ENCODE data around the gene PIH1D1.

PIH1D1 gene

DNA sequence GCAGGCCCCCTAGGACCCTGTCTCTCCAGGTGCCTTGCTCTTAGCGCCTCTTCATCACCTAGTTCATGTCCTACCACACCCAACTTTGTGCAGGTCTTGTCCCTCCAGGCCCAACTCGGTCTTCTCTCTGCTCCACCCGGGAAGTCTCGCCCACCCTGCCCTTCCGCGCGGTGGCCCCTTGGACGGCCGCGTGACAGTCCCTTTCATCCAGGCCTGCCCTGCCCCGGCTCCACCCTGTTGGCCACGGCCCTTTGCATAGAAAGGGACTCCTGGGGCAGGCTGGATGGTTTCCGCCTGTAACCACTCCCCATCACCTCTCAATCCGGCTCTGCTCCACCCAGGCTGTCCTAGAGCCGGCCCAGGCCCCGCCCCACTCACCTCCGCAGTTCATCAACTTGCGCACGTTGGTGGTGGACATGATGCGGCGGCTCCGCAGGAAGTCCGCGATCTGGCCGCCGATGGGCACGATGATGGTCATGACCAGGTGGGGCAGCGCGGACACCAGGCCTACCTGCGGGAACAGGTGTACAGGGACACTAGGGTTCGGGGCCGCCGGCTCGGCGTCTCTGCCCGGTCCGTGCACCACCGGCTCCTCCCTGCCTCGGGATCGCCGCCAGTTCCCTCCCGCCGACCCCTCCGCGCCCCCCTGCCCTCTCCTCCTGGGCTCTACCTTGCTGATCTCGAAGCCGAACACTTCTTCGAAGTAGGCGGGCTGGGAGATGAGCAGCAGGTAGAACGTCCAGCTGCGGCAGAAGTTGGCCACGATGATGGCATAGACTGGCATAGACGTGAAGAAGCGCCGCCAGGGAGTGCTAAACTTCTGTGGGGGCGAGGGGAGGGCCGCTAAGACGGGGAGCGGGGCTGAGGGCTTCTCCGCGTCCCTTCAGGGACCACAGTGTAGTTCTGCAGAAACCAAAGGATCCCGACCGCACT lies 19.2 kb downstream of the PIH1D1 start:
- no peak for DNase-seq

DNA sequence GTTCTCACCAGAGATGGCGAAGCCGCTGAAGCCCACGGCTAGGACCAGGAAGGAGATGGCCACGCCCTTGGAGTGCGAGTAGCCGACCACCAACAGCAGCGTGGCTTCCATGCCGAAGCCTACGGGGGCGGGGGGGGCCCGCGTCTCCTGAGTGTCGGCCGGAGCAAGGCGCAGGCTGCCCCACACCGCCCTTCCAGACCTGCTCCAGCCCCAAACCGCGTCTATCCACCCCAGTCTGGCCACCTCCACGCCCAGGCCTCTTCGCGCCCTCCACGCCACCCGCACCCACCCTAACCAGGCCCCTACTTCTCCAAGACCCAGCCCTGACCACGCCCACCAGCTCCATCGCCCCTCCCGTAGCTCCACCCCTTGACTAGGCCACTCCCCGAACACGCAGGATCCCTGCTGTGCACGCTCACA lies 20.3 kb downstream of the PIH1D1 start:
- no peak for DNase-seq

DNA sequence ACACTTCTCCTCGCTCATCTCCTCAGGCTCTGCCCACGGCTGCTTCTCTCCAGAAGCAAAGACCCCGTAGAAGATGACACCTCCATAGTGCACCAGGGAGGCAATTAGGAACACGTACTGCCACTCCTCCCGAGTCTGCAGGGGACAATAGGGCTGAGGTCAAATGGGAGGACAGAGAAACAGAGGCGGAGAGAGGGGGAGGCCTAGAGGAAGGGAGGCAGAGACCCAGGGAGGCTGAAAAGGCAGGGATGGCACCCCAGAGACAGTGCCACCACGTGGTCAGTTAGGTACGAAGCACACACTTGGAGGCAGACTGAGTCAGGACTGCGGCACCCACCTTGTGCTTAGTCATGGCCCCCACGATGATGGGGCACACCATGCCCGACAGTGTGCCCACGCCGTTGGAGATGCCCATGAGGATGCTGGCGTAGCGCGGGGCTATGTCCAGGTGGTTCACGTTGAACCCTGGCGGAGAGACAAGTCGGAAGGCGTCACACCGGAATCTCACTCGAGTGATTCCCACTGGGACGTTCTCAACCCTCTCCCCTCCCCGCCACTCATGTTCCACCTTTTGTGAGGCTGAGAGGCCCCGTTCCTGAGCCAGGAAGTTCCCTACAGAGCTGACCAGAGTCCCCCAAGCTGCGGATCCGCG lies 20.8 kb downstream of the PIH1D1 start:
- no peak for DNase-seq

DNA sequence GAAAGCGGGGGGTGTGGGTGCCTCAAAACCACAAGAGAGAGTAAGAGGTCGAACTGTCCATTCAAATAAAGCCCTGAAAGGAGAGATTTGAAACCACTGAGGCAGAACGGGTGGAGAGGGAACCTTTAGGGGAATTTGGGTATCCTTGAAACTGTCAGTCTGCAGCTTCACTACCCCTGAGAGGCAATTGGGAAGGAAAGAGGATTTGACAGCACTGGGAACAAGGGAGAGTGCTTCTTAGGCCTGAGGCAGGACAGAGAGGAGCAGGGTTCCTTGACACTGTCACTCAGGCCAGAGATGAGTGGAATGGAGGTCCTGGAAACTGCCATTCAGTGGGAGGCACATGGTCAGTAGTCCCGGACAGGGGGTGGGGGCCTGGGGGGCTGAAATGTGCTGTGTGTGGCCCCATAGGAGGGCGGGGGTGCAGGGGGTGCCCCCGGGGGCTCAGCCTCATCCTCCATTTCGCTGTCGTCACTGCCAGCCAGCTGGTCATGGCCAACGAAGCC lies 21.4 kb downstream of the PIH1D1 start:
- DNase-seq, result no peak

DNA sequence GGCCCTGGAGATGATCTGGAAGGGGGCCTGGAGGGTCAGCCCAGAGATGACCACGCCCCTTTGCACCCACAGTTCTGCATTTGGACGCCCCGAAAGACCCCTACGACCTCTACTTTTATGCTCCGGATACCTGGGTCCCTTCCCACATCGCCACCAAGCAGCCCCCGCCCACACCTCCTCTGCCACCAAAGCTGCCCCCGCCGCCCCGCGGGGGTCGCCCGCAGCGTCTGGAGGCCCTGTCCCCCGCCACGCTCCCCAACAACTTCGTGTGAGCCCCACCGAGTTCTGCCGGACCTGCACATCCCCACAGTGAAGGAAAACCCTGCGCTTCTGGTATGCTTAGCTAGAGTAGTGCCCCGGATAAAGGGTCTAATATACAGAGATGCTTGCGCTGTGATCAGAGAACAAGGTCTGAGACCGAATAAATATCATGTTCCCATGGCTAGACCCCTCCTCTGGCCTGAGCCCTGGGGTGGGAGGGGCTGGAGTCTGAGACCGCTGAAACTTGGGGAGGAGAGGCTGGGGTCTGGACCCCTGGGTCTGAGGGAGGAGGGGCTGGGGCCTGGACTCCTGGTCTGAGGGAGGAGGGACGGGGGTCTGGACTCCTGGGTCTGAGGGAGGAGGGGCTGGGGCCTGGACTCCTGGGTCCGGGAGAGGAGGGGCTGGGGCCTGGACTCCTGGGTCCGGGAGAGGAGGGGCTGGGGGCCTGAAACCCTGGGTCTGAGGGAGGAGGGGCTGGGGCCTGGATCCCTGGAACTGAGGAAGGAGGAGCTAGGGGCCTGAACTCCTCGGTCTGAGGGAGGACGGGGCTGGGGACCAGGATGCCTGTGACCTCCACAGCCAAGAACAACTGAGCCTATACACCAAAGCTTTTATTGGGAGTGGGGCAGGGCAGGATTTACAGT lies 22.8 kb downstream of the PIH1D1 start:
- no peak for DNase-seq

DNA sequence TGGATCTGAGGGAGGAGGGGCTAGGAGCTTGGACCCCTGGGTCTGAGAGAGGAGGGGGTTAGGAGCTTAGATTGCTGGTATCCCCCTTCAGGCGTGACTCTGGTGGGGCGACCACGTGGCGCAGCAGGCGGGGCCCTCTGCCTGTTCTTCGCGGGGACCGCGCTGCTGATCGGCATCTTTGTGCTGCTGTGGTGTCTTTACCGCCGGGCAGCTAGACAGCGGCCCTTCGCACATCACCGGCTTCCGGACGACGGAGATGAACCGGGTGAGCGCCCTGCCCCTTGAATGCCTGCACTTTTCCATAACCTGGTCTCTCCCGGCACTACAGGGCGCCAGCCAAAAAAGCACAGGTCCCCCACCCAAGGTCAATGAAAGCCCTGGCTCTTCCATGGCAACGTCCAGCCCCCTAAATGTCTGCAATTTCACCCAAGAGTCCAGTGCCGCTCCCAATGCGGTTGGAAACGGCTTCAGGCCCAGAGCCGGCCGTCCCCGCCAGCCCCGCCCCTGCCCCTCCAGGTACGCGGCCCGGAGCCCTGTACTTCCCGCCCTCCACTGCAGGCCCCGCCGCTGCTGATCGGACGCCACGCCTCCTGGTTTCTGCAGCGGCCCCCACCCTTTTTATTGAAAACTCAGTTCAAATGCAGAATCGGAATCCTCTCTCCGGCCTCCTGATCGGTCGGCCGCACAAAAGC lies 23.6 kb downstream of the PIH1D1 start:
- no peak for DNase-seq

DNA sequence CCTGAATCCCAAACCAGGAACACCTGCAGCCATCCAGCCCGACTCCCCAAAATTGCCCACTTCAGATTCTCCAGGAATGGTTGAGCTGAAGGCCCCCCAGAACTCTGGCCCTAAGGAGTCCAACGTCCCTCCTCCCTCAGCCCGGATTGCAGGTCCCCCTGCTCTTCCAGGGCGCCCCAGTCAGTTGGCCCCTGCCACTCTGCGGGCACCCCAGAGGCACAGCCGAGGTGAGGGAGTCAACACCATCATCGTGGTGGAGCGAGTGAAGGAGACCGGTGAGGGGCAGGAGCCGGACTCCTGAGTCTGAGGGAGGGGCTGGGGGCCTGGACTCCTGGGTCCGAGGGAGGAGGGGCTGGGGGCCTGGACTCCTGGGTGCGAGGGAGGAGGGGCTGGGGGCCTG lies 24.3 kb downstream of the PIH1D1 start:
- no peak for DNase-seq

DNA sequence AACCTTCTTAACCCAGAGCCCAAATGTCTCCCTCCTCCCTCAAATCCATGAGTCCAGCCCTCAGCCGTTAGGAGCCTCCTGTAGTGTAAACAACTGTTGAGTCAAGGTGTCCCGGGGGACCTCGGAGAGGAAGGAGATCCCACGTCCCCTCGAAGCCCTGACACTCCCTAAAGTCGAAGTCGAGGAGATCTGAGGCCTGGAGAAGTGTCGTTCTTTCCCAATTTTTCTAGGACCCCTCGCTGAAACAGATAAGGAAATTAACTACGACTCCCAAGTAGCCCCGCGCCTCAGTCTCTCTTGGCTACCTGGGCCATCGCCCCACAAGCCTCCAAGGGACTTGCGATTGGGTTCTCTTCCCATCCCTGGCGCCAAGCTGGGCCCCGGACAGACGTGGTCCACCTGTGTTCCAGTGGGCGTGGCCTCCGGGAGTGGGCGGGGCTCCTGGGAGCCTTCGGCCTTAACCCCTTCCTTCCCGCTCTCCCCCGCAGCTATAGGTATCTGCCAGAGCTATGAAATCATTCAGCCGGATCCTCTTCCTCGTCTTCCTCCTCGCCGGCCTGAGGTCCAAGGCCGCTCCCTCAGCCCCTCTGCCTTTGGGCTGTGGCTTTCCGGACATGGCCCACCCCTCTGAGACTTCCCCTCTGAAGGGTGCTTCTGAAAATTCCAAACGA lies 25.6 kb downstream of the PIH1D1 start:
- DNase-seq, result no peak

DNA sequence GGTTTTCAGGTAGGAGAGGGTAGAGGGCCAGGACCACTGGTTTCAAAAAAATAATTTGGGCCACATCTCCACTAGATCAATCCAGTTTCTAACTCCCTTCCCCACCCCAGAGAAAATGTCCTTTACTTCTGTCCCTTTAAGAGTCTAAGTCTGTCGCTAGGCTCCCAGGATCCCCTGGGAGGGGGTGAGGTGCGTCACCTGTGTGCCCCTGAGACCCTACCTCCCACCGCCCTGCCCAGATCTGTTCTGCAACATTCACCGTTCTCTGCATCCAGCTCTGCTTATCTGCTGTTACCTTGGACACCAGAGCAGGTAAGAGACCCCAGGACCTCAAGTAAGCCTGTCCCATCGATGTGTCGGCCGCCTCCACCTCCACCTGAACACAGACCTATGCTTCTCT lies 26.4 kb downstream of the PIH1D1 start, which contains the start of gene GFY:
Gene GFY (plus strand): TSS at position 211 of the 400 bp plus-strand sequence. CDS start 1,043 bp downstream, outside the sequence.
- no peak for DNase-seq

DNA sequence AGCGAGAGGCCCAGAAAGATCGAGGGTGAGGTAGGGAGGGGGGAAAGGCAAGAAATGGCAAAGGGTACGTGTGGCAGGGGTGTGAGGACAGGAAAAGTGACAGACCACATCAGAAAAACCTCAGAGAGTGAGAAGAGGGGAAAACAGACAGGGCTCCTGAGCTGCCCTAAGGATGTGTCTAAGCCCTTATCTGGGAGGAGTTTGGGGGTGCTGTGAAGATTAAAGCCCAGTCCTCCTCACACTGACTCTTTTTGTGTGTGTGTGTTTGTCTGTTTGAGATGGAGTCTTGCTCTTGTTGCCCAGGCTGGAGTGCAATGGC lies 27.7 kb downstream of the PIH1D1 start:
- no peak for DNase-seq

DNA sequence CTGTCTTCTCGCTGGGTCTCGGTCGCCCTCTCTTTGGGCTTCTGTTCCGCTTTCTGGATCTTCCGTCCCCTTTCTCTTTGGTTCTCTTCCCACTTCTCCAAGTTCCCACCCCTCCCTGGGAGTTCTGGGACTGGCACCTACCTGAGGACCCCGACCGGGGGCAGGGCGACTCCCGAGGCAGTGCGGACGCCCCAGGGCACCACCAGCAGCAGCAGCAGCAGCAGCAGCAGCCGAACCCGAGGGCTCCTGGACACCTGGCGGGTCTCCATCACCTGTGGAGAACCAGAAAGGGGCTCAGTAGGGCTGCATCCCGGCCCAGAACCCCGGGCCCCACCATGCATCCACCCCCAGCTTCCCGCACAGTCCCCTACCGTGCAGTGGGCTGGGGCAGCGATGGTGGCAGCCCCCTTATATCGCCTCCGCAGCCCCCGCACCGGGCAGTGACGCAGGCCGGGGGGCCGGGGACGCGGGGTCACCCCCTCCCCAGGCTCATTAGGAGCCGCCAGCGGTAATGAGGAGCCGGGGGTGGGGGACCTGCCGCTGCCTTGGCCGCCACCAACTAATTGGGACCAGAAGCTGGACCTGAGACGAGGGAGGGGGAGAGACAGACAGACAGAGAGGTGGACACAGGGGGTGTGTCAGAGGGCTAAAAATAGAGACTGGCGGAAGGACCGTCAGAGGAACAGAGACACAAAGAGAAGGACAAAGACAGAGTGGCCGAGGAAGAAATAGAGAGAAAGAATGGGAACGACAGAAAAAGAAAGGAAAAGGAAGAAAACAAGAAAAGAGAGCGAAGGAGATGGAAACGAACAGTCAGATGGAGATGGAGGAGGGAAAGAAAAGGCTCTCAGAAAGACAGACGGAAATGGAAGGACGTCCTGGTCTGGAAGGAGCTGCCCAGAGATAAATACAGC lies 28.3 kb downstream of the PIH1D1 start, which contains the start of gene PTH2:
Gene PTH2 (minus strand): TSS at position 371 of the 914 bp plus-strand sequence. CDS start 102 bp downstream, at position 269.
- DNase-seq, result no peak

DNA sequence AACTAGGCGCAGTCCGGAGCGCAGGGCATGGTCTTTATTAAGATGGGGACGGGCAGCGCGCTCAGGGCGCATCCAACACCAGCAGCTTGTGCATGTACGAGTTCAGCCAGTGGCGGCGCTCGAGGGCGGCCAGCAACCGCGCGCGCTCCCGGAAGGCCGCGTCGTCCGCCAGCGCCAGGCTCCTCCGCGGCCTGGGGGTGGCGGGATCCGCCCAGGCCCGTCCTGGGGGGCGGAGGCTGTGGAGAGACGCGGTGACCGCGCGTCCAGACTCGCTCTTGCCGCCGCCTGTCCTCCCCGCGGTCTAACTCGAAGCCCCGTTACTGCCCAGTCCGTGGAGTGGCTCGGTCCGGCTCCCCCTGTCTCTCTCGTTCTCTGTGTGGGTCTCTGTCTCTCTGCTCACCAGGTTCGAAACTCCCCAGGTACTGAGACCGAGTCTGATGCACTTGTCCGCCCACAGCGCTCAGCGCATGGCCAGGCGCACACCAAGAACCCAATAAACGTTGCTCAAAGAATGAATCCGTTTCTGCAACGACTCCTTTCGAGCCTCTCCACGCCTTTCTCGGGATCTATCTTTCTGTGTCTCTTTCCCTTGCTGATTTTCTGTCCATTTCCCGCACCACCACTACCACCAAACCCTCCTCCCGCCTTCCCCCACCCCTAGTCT lies 29.1 kb downstream of the PIH1D1 start:
- DNase-seq, result peak; percentile 89

DNA sequence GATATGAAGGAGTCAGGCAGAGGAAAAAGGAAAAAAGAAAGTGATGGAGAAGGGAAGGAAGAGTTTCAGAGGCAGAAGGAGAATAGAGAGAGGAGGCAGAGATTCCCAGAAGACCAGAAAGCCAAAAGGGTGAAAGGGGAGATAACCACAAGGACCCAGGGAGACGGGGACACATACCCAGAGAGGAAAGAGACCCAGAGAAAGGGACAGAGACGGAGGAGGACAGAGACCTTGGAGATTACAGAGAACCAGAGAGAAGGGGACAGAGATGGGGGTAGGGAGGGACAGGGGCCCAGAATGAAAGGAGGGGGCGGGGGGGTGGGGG lies 29.8 kb downstream of the PIH1D1 start:
- DNase-seq, result no peak

DNA sequence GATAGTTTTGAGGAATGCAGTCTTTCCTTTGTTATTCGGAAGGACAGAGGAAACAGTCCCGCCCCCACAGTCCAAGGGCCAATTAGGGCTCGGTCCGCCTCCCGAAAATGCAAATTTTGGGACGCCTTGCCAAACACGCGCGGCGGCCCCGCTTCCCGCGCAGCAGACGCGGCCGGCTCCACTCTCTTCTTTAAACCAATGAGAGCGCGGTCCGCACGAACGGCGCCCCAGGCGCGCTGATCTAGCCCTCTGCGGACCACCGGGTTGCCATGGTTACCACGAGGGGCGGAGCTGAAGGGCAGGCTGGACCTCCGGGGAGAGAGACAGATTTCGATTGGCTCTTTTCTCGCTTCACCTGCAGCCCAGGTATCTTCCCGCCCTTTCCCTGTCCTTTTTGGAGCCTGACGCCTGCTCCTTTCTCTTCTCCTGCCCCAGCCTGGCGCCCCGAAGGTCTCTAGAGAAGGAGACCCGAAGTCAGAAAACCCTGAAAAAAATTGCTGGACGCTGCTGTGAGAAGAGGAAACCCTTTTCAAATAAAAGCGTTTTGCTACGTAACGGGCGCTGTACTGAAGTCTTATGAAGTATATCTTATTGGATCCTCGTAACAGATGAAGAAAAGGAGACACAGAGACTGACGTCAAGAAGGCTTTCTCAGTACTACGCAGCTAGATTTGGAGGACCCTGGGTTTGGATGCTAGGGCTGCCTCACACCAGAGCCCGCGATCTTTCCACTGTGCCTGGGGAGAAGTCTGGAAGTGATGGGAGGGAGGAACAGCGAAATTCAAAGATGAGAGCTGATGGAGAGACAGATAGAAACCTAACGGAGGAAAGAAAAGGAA lies 30.4 kb downstream of the PIH1D1 start:
- peak; percentile 86 for DNase-seq

DNA sequence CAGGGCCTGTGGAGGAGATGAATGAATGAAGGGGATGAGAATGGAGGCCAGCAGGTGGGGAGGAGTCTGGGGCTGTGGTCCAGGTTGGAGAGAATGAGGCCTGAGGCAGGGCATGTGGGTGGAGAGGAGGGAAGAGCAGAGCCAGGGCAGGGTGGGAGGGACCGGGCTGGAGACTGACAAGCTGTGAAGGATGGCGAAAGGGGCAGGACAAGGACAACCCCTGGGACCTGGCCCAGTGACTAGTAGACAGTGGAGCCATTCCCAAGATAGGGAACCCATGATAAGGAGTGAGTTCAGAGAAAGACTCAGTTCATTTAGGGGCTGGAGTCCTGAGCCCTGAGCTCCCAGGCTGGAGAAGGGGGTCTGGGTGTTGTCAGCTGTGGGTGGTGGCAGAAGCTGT lies 31.4 kb downstream of the PIH1D1 start:
- no peak for DNase-seq

DNA sequence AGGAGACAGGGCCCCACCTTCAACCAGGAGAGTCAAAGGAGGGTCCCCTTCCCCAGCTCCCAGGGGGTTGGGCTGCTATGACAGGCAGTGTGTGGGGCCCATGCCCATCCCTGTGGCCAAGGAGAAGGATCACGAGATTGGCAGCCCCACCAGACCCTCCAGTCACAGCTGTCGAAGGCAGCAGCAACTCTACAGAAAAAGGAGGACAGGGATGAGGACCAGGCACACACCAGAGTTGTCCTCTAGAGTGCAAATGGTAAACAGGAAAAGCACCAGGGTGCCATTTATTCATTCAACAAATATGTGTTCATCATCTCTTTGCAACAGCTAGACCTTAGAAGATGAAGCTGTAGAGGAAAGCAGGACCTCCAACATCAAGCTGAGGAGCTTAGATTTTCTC lies 32.4 kb downstream of the PIH1D1 start:
- DNase-seq, result no peak

DNA sequence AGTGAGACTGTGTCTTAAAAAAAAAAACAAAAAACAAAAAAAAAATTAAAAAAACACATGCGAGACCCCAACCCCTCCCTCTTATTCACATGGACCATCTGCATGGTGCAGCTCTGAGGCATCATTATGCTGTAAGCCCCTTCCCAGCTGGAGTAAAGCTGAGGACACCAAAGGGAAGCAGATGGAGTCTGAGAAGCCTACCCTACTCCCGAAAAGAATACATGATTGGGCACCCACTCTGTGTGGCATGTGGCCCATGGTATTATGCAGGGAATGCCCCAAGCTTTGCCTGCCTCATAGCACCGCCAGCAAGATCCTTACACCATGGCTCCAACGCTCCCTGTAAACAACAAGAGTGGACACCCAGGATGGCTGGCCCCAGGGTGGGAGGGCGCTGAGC lies 33.1 kb downstream of the PIH1D1 start:
- DNase-seq, result no peak

DNA sequence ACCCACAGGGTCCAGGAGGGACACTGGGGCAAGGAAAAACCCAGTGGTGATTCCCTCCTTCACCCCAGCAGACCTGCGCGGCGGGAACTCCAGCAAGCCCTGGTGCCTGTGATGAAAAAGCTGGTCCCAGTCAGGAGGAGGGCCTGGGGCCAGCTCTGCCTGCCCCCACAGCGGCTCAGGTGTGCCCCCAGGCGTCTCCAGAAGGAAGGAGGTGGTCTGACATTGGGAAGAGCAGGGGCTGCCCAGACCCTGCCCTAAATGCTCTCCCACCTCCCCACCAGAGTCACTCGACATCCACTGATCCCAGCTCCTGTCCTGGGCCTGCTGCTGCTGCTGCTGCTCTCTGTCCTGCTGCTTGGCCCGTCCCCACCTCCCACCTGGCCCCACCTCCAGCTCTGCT lies 34.5 kb downstream of the PIH1D1 start:
- DNase-seq, result no peak

DNA sequence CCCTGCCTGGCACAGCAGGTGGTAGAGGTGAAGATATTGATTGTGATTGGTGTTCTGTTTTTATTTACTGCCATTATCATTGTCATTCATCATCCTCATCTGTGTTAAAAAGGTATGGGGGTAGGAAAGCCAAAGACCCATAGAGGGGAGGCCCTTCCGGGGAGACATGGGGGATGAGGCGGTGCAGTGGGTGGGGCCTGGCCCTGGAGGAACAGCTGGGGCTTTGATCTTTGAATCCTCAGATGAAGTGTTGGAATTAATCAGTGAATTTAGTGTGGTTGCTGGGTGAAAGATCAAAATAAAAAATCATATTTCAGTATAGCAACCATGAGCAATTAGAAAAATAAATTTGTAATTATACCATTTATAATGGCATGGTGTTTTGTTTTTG lies 35.8 kb downstream of the PIH1D1 start:
- DNase-seq, result no peak

All from retina (tissue), 1 donor.